Measurements from ENCODE around the gene STX17. TPM values are rescaled to one million over a fixed set of nuclear protein-coding genes. Genes with fewer than 3 reads are reported as not detected.

The STX17 gene
- total RNA-seq, 2 experiments from 2014 or later, result 30.6 to 36.1 TPM

DNA sequence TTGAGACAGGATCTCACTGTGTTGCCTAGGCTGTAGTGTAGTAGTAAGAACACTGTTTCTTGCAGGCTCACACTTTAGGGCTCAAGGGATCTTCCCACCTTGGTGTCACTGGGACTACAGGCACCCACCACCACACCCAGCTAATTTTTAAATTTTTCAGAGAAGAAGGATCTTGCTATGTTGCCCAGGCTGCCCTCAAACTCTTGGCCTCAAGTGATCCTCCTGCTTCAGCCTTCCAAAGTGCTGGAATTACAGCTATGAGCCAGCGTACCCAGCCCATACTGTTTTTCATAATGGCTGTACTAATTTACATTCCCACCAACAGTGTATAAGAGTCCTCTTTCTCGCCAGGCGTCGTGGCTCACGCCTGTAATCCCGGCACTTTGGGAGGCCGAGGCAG lies 5.1 kb downstream of the STX17 start:
- no peak overlapping the region for H3K4me3 Mint-ChIP-seq
- ChIA-PET CTCF (no interaction called here), POLR2A (no interaction called here)
- peaks cover 30% of the 10 kb centered on the region for H3K4me1 Mint-ChIP-seq (ENCODE audit: low read depth)
- intact Hi-C loops (cut with micrococcal nuclease), result no loop called here
- no peaks in the 10 kb centered on the region for H3K27me3 Mint-ChIP-seq
- no peak for DNase-seq
- no peaks in the 10 kb centered on the region for H3K9me3 Mint-ChIP-seq
- peaks cover 21% of the 10 kb centered on the region for H3K36me3 Mint-ChIP-seq
- H3K27ac Mint-ChIP-seq, result no peak overlapping the region

GRCh38 chr9:99916650-99917049 lies 10.2 kb downstream of the STX17 start:
- Mint-ChIP-seq H3K4me3 (no peak overlapping the region), H3K27me3 (no peaks in the 10 kb centered on the region), H3K9me3 (no peaks in the 10 kb centered on the region), H3K36me3 (peaks cover 46% of the 10 kb centered on the region), H3K4me1 (ENCODE audit: low read depth) (peaks cover 35% of the 10 kb centered on the region), H3K27ac (no peak overlapping the region)
- intact Hi-C loops (cut with micrococcal nuclease), result no loop called here
- DNase-seq, result no peak
- CTCF ChIA-PET, result no interaction called here
- POLR2A ChIA-PET, result no interaction called here

- CTCF ChIA-PET, result no interaction called here
- intact Hi-C loops (cut with micrococcal nuclease), result no loop called here
- H3K27ac Mint-ChIP-seq, result no peak overlapping the region
- POLR2A ChIA-PET, result interaction anchor here (1.0 kb wide), 1 partner anchor 11 kb away, joined by 3 read pairs; no protein-coding TSS in a partner anchor
- H3K9me3 Mint-ChIP-seq, result no peaks in the 10 kb centered on the region
- H3K4me3 Mint-ChIP-seq, result no peak overlapping the region
- H3K4me1 Mint-ChIP-seq (ENCODE audit: low read depth), result peaks cover 32% of the 10 kb centered on the region
- no peak for DNase-seq
- no peaks in the 10 kb centered on the region for H3K27me3 Mint-ChIP-seq
- H3K36me3 Mint-ChIP-seq, result peaks cover 55% of the 10 kb centered on the region
These were observed 11.7 kb downstream of the STX17 start for GRCh38 chr9:99918134-99918533.

GRCh38 chr9:99919930-99920329 lies 13.5 kb downstream of the STX17 start:
- CTCF ChIA-PET, result no interaction called here
- H3K27me3 Mint-ChIP-seq, result no peaks in the 10 kb centered on the region
- DNase-seq, result no peak
- peaks cover 8% of the 10 kb centered on the region for H3K9me3 Mint-ChIP-seq
- intact Hi-C loops (cut with micrococcal nuclease), result no loop called here
- no peak overlapping the region for H3K27ac Mint-ChIP-seq
- POLR2A ChIA-PET, result no interaction called here
- peaks cover 66% of the 10 kb centered on the region for H3K36me3 Mint-ChIP-seq
- no peak overlapping the region for H3K4me3 Mint-ChIP-seq
- peaks cover 28% of the 10 kb centered on the region for H3K4me1 Mint-ChIP-seq (ENCODE audit: low read depth)

- Mint-ChIP-seq H3K27ac (no peak overlapping the region), H3K9me3 (peaks cover 24% of the 10 kb centered on the region), H3K27me3 (no peaks in the 10 kb centered on the region), H3K4me3 (no peak overlapping the region), H3K4me1 (ENCODE audit: low read depth) (peaks cover 31% of the 10 kb centered on the region), H3K36me3 (peaks cover 73% of the 10 kb centered on the region)
- CTCF ChIA-PET, result no interaction called here
- POLR2A ChIA-PET, result no interaction called here
- intact Hi-C loops (cut with micrococcal nuclease), result no loop called here
- DNase-seq, result no peak
These were observed 15.6 kb downstream of the STX17 start for GRCh38 chr9:99921875-99922710.

GRCh38 chr9:99922711-99923030 lies 16.2 kb downstream of the STX17 start:
- peaks cover 31% of the 10 kb centered on the region for H3K4me1 Mint-ChIP-seq (ENCODE audit: low read depth)
- peaks cover 24% of the 10 kb centered on the region for H3K9me3 Mint-ChIP-seq
- H3K27ac Mint-ChIP-seq, result no peak overlapping the region
- H3K4me3 Mint-ChIP-seq, result no peak overlapping the region
- peaks cover 69% of the 10 kb centered on the region for H3K36me3 Mint-ChIP-seq
- CTCF ChIA-PET, result no interaction called here
- POLR2A ChIA-PET, result no interaction called here
- DNase-seq, result no peak
- intact Hi-C loops (cut with micrococcal nuclease), result no loop called here
- H3K27me3 Mint-ChIP-seq, result no peaks in the 10 kb centered on the region

- intact Hi-C loops (cut with micrococcal nuclease), result no loop called here
- Mint-ChIP-seq H3K9me3 (peaks cover 24% of the 10 kb centered on the region), H3K27ac (no peak overlapping the region), H3K27me3 (no peaks in the 10 kb centered on the region), H3K4me1 (ENCODE audit: low read depth) (peaks cover 16% of the 10 kb centered on the region), H3K4me3 (no peak overlapping the region), H3K36me3 (peaks cover 61% of the 10 kb centered on the region)
- DNase-seq, result no peak
- ChIA-PET CTCF (no interaction called here), POLR2A (no interaction called here)
These were observed 19.1 kb downstream of the STX17 start for GRCh38 chr9:99925541-99925940.

DNA sequence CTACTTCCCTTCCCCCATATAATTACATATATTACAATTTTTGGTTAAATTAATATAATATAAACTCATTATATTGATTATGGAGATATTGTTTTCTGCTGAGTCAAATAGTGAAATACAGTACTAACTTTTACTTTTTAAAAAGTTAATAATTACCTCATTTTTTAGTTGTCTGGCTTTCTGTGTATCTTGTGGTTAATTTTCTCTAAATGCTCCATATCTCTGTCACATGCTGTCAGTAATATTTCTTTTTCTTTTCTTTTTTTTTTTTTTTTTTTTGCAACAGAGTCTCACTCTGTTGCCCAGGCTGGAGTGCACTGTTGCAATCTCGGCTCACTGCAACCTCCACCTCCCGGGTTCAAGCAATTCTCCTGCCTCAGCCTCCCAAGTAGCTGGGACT lies 23.2 kb downstream of the STX17 start:
- intact Hi-C loops (cut with micrococcal nuclease), result no loop called here
- CTCF ChIA-PET, result no interaction called here
- peaks cover 18% of the 10 kb centered on the region for H3K9me3 Mint-ChIP-seq
- H3K27ac Mint-ChIP-seq, result no peak overlapping the region
- peaks cover 9% of the 10 kb centered on the region for H3K4me1 Mint-ChIP-seq (ENCODE audit: low read depth)
- POLR2A ChIA-PET, result no interaction called here
- H3K27me3 Mint-ChIP-seq, result no peaks in the 10 kb centered on the region
- H3K36me3 Mint-ChIP-seq, result peaks cover 51% of the 10 kb centered on the region
- DNase-seq, result no peak
- H3K4me3 Mint-ChIP-seq, result no peak overlapping the region

GRCh38 chr9:99931155-99931840 lies 24.8 kb downstream of the STX17 start:
- ChIA-PET POLR2A (interaction anchor here (0.6 kb wide), 1 partner anchor 89 kb away, joined by 3 read pairs; no protein-coding TSS in a partner anchor), CTCF (no interaction called here)
- Mint-ChIP-seq H3K9me3 (peaks cover 7% of the 10 kb centered on the region), H3K36me3 (peaks cover 44% of the 10 kb centered on the region), H3K4me1 (ENCODE audit: low read depth) (peaks cover 9% of the 10 kb centered on the region), H3K27ac (no peak overlapping the region), H3K4me3 (no peak overlapping the region), H3K27me3 (no peaks in the 10 kb centered on the region)
- DNase-seq, result no peak
- intact Hi-C loops (cut with micrococcal nuclease), result no loop called here

- H3K9me3 Mint-ChIP-seq, result peaks cover 13% of the 10 kb centered on the region
- POLR2A ChIA-PET, result no interaction called here
- no peak for DNase-seq
- no peak overlapping the region for H3K4me3 Mint-ChIP-seq
- intact Hi-C loops (cut with micrococcal nuclease), result no loop called here
- no peaks in the 10 kb centered on the region for H3K27me3 Mint-ChIP-seq
- H3K36me3 Mint-ChIP-seq, result peaks cover 30% of the 10 kb centered on the region
- H3K27ac Mint-ChIP-seq, result no peak overlapping the region
- H3K4me1 Mint-ChIP-seq (ENCODE audit: low read depth), result peaks cover 7% of the 10 kb centered on the region
- CTCF ChIA-PET, result no interaction called here
These were observed 30.6 kb downstream of the STX17 start for GRCh38 chr9:99936947-99937587.

DNA sequence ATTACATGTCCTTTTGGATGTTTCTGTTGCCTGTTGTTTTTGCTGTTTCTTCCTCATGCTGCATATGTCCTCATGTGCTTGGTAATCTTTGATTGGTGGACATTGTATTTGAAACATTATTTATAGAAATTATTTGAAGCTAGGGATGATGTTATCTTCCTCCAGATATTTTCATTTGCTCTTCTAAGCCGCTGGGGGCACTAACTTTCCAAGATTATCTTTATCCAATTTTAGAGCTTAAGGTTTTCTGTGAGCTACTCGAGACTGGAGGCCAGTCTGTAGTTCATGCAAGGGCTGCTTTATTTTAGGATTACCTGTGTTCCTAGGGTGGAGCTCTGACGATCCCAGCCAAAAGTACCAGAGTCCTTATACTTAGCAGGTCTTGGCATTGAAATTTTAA lies 40.9 kb downstream of the STX17 start:
- no peaks in the 10 kb centered on the region for H3K27me3 Mint-ChIP-seq
- H3K27ac Mint-ChIP-seq, result no peak overlapping the region
- intact Hi-C loops (cut with micrococcal nuclease), result loop anchor here (1.0 kb wide), 1 partner anchor 8 kb away; no protein-coding TSS in a partner anchor
- CTCF ChIA-PET, result interaction anchor here (1.3 to 1.6 kb wide), 2 partner anchors 13 to 63 kb away, joined by 3 to 5 read pairs; no protein-coding TSS in a partner anchor
- no peak overlapping the region for H3K4me3 Mint-ChIP-seq
- DNase-seq, result no peak
- H3K4me1 Mint-ChIP-seq (ENCODE audit: low read depth), result peaks cover 1% of the 10 kb centered on the region
- POLR2A ChIA-PET, result no interaction called here
- H3K9me3 Mint-ChIP-seq, result no peaks in the 10 kb centered on the region
- H3K36me3 Mint-ChIP-seq, result peaks cover 17% of the 10 kb centered on the region

GRCh38 chr9:99948482-99948881 lies 42.0 kb downstream of the STX17 start:
- intact Hi-C loops (cut with micrococcal nuclease), result no loop called here
- Mint-ChIP-seq H3K4me3 (no peak overlapping the region), H3K4me1 (ENCODE audit: low read depth) (peaks cover 4% of the 10 kb centered on the region), H3K27me3 (no peaks in the 10 kb centered on the region), H3K36me3 (peaks cover 15% of the 10 kb centered on the region), H3K9me3 (no peaks in the 10 kb centered on the region), H3K27ac (no peak overlapping the region)
- POLR2A ChIA-PET, result no interaction called here
- no peak for DNase-seq
- CTCF ChIA-PET, result interaction anchor here (1.6 kb wide), 1 partner anchor 14 kb away, joined by 3 read pairs; no protein-coding TSS in a partner anchor
